ENCODE results near the gene TRPM7. TPM values are rescaled to one million over a fixed set of nuclear protein-coding genes. Genes with fewer than 3 reads are reported as not detected.

TRPM7 gene
- total and polyA plus RNA-seq, 9 of the 15 experiments (the other 6 are each of a cell fraction or from before 2014, with no cell fraction given) = 12.3 to 59.2 (median 31.5) TPM

DNA sequence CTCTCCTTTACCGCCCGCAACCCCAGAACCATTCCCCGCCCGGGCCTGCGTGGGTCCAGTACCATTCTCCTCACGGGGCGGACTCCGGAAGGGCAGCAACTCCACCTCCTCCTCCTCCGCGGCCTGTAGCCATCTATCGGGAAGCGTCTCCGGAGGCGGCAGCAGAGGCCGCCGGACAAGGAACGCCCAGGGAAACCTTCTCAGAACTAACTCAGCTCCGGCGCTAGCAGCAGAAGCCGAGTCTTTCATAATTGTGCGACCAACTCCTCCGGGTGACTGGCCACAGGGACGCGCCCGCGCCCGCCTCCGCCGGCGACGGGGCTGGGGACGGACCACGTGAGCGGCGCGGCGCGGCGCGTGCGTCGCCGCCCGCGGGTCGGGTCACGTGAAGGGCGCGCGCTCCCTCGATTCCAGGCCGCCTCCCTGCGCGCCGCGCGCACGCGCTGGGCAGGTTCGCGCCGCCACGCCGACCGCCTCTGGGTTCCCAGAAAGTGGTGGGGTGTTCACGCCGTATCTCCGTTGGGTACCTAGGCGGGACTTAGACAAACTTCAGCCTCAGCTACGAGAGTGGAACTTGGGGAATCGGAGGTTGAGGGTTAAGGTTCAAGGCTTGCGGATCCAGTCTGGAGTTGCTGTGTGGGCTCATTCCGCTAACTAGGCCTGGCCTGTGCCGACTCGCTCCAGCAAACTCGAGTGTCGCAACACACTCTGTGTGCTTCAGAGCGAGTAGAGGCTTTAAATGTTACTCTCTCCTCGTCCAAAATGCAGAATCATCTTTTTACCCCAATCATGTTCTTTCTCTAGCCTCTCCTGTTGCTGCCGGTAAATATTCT lies at the start of gene TRPM7 (continued):
- TF ChIP-seq, protein P1, sequence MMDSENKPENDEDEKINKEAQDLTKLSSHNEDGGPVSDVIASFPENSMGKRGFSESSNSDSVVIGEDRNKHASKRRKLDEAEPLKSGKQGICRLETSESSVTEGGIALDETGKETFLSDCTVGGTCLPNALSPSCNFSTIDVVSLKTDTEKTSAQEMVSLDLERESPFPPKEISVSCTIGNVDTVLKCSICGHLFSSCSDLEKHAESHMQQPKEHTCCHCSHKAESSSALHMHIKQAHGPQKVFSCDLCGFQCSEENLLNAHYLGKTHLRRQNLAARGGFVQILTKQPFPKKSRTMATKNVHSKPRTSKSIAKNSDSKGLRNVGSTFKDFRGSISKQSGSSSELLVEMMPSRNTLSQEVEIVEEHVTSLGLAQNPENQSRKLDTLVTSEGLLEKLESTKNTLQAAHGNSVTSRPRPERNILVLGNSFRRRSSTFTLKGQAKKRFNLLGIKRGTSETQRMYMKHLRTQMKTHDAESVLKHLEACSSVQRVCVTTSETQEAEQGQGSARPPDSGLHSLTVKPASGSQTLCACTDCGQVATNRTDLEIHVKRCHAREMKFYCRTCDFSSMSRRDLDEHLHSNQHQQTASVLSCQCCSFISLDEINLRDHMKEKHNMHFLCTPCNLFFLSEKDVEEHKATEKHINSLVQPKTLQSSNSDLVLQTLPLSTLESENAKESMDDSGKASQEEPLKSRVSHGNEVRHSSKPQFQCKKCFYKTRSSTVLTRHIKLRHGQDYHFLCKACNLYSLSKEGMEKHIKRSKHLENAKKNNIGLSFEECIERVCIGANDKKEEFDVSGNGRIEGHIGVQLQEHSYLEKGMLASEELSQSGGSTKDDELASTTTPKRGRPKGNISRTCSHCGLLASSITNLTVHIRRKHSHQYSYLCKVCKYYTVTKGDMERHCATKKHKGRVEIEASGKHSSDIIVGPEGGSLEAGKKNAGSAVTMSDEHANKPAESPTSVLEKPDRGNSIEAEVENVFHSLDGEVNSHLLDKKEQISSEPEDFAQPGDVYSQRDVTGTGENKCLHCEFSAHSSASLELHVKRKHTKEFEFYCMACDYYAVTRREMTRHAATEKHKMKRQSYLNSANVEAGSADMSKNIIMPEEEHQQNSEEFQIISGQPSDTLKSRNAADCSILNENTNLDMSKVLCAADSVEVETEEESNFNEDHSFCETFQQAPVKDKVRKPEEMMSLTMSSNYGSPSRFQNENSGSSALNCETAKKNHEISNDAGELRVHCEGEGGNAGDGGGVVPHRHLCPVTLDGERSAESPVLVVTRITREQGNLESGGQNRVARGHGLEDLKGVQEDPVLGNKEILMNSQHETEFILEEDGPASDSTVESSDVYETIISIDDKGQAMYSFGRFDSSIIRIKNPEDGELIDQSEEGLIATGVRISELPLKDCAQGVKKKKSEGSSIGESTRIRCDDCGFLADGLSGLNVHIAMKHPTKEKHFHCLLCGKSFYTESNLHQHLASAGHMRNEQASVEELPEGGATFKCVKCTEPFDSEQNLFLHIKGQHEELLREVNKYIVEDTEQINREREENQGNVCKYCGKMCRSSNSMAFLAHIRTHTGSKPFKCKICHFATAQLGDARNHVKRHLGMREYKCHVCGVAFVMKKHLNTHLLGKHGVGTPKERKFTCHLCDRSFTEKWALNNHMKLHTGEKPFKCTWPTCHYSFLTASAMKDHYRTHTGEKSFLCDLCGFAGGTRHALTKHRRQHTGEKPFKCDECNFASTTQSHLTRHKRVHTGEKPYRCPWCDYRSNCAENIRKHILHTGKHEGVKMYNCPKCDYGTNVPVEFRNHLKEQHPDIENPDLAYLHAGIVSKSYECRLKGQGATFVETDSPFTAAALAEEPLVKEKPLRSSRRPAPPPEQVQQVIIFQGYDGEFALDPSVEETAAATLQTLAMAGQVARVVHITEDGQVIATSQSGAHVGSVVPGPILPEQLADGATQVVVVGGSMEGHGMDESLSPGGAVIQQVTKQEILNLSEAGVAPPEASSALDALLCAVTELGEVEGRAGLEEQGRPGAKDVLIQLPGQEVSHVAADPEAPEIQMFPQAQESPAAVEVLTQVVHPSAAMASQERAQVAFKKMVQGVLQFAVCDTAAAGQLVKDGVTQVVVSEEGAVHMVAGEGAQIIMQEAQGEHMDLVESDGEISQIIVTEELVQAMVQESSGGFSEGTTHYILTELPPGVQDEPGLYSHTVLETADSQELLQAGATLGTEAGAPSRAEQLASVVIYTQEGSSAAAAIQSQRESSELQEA (IDR thresholded peaks at IDR 0.05; ENCODE audit: low read depth) = no peak
- TF ChIP-seq, protein P2, sequence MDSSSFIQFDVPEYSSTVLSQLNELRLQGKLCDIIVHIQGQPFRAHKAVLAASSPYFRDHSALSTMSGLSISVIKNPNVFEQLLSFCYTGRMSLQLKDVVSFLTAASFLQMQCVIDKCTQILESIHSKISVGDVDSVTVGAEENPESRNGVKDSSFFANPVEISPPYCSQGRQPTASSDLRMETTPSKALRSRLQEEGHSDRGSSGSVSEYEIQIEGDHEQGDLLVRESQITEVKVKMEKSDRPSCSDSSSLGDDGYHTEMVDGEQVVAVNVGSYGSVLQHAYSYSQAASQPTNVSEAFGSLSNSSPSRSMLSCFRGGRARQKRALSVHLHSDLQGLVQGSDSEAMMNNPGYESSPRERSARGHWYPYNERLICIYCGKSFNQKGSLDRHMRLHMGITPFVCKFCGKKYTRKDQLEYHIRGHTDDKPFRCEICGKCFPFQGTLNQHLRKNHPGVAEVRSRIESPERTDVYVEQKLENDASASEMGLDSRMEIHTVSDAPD (CRISPR knock-in tag; IDR thresholded peaks at IDR 0.05) = no peak
- TF ChIP-seq HMGN3 (IDR thresholded peaks at IDR 0.05; ENCODE audit: borderline replicate concordance, extremely low read depth, insufficient read length, low read depth, low read length) = peak; percentile 79
- TF ChIP-seq, protein P3, sequence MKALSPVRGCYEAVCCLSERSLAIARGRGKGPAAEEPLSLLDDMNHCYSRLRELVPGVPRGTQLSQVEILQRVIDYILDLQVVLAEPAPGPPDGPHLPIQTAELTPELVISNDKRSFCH (CRISPR knock-in tag; IDR thresholded peaks at IDR 0.05) = no peak
- TF ChIP-seq, protein P3 (tag; IDR thresholded peaks at IDR 0.05) = no peak
- TF ChIP-seq ASH1L (IDR thresholded peaks at IDR 0.05; ENCODE audit: borderline replicate concordance, low read depth, partially characterized antibody) = peak; percentile 26
- no peak for TF ChIP-seq GATA2 (CRISPR knock-in tag; IDR thresholded peaks at IDR 0.05)
- TF ChIP-seq EZH2 (IDR thresholded peaks at IDR 0.05; ENCODE audit: borderline replicate concordance, low read depth, low read length) = no peak
- TF ChIP-seq MAZ (CRISPR knock-in tag; conservative IDR thresholded peaks at IDR 0.05 in 1 of 2, IDR thresholded peaks at IDR 0.05 in 1 of 2) = peak; percentile 60 to 73; a peak in 2 of 4 replicates
- no peak for TF ChIP-seq HOXB6 (CRISPR knock-in tag; IDR thresholded peaks at IDR 0.05; ENCODE audit: borderline replicate concordance)
- TF ChIP-seq HMG20A (CRISPR knock-in tag; conservative IDR thresholded peaks at IDR 0.05) = no peak
- TF ChIP-seq NFATC3 (IDR thresholded peaks at IDR 0.05) = no peak
- no peak for TF ChIP-seq ZBED1 (IDR thresholded peaks at IDR 0.05)
- TF ChIP-seq, protein P4, sequence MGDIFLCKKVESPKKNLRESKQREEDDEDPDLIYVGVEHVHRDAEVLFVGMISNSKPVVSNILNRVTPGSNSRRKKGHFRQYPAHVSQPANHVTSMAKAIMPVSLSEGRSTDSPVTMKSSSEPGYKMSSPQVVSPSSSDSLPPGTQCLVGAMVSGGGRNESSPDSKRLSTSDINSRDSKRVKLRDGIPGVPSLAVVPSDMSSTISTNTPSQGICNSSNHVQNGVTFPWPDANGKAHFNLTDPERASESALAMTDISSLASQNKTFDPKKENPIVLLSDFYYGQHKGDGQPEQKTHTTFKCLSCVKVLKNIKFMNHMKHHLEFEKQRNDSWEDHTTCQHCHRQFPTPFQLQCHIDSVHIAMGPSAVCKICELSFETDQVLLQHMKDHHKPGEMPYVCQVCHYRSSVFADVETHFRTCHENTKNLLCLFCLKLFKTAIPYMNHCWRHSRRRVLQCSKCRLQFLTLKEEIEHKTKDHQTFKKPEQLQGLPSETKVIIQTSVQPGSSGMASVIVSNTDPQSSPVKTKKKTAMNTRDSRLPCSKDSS (IDR thresholded peaks at IDR 0.05; ENCODE audit: low read depth, partially characterized antibody) = no peak
- TF ChIP-seq PHF8 (IDR thresholded peaks at IDR 0.05; ENCODE audit: borderline replicate concordance, low read length) = peak; percentile 91
- TF ChIP-seq KAT8 (IDR thresholded peaks at IDR 0.05; ENCODE audit: low read depth) = no peak
